Right renal pelvis (tissue), 4 donors: ENCODE results near the gene VDR. TPM values are rescaled to one million over a fixed set of nuclear protein-coding genes. Genes with fewer than 3 reads are reported as not detected.

ENCODE experiments used
- DNase-seq, 4 donors: peaks; one replicate each; pipeline ENCODE4 v3.0.0-alpha.2; 2013; ENCODE audit warnings: low read depth in 4 of 4, low spot score in 3 of 4, missing footprints in 1 of 4
- polyA plus RNA-seq, 4 donors: library from polyadenylated mRNA; unstranded; fragments of 120-200 nt; gene quantifications; one replicate each; pipeline ENCODE4 v1.2.1, GENCODE V29; 2013; ENCODE audit not compliant: insufficient read length in 4 of 4

VDR gene
- polyA plus RNA-seq, 4 donors: 3.5 to 5.8 (median 4.0) TPM

- no peak for DNase-seq
These were observed 26.4 kb upstream of the VDR start for GRCh38 chr12:47931187-47931586.

DNA sequence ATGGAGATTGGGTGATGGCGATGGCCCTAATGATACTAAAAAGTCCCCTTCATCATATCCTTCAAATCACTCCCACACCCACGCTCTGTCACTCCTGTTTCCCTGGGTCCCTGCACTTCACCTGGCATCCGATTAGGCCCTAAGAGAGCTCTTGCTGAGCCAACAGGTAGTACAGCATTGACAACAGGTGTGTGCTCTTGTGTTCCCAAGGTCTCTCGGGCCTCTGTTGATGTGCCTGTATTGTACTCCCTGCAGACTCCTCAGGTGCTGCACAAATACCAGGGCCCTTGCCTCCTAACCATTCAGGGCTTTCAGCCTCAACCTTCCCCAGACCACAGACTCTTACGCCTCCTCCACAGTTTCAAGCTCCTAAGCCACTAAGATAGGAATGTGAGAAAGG, 25.8 kb upstream of the VDR start:
- no peak for DNase-seq

DNA sequence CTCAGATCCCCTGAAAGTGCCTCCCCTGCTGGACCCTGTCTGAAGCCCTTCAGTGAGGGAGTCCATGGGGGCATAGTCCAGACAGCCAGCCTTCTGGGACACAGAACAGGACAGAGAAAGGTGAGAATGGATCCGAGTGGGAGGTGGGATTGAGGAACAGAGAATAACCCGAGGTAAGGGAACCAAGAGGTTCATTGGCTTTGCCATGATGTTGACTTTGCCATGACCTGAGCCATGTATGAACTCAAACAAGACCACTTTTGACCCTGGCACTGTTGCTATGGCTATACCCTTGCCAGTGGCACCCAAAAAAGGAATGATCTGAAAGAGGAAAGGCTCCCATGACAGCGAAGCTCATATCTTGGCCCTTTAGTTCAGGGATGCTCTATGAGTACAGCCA, 22.6 kb upstream of the VDR start:
- DNase-seq: no peak

GRCh38 chr12:47921907-47922306, 17.1 kb upstream of the VDR start:
- no peak for DNase-seq

DNA sequence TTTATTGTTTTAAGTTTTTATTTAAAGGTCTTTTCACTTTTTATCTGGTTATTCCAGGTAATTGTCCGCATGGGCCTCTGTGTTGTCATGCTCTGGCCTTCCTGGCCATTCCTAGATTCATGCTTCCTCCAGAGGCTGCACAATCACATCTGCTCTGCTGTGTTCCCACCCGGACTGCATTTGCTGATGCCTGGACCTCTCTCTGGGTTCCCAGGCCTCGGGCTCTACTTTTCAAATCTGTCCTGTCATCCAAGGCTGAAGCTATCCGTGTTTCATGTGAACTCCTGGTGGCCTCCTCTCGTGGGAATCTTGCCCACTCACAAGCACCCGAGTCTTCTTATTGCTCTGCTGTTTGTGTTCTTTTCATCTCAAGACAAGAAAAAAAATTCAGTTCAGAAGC, 16.1 kb upstream of the VDR start:
- DNase-seq: no peak

DNA sequence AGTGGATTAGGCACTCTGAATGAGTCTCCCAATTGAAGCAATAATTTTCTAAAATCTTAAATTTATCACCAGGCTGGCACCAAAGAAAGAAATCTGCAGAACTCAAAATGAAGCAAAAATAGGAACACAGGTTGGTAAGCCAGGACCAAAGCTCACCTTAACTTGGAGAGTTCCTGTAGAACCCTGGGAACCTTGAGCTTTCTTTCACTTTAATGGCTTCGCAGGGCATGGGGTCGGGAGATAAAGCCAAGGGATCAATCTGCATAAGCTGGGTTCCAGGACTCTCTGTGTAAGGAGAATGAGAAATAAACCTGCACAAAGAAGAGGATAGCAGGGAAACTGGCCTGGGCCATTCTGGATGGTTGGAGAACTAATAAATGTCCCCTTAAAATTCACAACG, 8.3 kb upstream of the VDR start:
- DNase-seq: no peak

DNA sequence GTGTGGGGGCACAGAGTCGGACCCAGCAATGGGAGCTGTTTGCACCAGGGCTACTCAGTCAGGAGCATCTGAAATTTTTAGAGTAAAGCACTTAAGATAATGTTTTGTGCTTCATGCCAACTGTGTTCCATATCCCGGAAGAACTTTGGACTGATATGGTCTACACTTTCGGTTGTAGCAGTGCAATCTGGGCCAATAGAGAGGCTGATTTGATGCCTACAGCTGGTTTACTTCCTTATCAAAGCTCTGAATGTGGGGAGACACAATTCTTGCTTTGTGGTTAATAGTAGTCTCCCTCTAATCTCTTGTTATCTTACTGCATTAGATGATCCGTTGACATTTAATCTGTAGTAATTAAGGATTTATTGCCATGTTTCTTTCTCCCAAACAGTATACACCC, 7.8 kb upstream of the VDR start:
- no peak for DNase-seq

DNA sequence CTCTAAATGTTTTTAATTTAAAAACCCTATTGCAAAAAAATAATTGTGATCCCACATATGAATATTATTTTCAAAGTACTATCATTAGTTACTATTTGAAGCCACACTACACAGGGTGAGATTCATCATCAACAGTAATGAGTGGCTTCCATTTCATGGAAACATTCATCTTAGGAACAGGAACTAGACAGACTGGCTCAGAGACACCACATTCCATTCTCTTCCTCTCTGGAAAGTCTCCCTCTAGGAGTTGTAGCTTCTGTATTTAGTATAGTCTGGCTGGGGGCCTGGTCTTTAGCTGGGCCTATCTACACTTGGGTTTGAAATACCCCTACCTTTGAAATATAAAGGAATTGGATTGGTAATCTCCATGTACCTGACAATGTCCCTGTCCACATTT, 6.2 kb upstream of the VDR start:
- no peak for DNase-seq

DNA sequence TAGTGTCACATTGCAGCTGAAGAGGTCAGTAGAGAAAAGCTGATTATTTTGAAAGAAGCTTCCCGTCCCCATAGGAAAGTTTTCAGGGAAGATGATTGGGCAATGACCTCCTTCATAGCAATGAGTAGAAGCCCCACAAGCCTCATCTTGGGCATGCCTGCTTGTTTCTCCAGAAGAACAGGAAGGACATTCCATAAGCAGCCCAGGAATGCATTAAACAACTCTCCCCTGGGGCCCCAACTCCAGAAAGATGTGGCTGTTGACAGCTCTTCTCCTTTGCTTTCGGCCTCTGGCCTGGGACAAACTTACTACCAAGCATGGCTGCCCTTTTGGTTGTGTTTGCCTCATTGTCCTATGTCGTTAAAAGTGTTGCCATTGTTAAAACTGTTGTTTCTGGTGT, 5.7 kb upstream of the VDR start:
- DNase-seq: no peak

DNA sequence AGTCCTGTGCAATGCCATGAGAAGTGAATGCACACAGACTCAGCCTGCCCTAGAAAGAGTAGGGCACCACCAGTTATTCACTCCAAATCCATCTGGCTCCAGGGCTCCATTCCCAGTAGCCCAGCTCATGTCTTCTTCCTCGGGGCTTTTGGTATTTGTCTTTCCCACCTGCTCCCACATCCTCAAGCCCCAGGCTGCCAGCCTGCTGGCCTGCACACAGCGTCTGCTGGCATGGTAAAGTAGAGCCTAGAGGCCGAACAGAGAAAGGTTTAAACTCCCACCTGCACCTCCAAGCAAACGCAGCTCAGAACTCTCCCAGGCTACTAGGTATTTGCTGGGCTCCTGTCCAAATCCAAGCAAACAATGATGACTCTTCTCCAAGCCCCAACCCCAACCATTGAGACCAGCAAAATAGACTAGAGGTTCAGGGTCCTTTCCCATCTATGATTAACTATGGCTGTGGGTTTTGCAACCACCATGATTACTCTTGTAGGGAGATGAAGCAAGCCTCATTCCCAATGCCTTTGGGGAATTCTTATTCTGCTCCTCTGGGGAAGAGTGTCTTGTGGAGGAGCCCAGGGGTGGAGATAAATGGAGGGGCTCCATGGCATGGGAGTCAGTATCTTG, 5.2 kb upstream of the VDR start:
- no peak for DNase-seq

DNA sequence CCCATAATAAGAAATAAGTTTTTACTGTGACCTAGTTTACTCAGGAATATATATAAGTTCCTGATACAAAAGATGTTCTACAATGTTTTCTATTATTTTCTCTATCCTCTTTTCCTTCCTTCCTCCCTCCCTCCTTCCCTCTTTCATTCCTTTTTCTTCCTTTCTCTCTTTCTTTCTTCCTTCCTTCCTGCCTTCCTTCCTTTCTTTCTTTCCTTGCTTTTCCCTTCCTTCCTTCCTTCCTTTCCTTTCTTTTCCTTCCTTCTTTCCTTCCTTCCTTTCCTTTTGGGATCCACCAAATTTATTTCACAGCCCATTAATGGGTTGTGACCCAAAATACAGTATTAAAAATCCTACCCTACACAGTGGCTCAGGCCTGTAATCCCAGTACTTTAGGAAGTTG, 3.9 kb upstream of the VDR start:
- no peak for DNase-seq

DNA sequence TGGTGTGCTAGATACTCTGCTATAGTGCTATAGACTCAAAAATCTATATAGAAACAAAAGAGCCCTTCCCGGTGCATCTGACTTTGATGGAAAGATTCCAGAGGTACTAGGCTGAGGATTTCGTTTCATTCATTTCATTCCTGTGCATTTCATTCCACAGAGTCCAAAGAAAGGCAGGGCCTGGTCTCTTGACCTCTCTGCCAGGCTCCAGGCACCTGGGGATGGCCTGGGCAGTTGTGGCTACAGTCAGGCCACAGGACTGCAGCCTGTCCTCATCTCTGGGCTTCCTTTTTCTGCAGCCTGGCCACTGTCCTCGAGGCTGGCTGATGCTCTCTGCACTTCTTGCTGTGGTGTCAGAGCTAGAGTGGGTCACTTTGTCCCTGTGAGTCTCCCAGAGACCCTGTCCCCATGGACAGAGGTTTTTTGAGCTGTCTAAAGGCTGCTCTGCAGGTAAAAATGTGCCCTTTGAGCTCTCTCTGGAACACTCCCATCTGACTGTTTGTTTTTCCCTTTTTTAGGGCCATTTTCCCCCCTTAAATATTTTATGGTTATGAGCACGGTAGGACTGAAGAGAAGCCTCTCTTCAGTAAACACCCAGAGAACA, 3.2 kb upstream of the VDR start:
- no peak for DNase-seq

DNA sequence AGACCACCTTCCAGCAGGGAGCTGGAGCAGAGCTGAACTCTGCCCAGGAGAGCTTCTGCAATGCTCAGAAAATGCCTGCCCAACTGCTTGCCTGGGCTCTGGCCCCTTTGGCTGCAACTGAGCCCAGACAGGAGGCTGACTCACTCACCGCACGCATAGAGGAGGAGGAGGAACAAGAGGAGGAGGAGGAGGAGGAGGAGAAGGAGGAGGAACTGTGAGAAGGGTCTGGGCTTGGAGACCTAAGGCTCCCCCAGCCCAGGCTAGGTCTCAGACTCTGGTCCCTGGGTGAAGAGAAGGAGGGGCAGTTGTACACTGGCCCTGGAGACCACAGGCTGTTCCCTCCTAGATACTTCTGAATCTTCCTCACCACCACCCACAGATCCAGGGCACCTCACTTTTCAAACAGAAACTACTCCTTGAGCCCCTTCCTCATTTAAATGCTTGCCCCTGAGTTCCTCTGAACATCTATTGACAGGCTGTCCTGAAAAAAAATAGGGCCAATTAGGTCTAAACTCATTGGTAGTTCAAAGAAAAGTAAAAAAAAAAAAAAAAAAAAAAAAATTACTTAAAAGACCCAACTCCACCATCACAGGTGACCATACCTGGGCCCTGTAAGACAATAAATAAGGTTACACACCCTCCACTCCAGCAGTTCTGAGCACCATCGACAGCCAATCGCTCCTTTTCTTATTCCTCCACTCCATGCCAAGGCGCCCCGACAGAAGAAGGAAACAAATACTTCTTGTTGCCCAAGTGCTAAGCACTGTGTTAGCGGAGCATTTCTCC, 674 bp downstream of the VDR start:
- no peak for DNase-seq

DNA sequence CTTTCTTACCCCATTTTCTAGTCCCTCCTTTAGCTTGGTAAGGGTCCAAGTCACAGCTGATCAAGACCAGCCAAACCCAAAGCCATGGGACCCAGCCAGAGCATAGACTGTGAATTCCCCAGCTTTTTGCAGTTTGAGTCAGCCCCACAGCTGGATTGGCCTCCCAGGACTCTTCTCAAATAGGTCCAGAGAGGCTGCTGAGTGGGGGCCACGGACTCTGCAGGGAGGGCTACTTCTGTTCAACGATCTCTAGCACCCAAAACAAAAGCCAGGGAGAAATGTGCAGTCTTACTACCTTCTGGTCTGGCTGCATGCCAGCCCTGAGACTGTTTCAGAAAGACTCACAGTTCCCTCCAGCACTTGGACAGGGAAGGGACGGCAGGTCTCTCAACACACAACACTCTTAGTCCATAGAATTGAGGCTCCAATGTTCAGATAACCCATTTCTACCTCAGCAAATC, 1.6 kb downstream of the VDR start:
- no peak for DNase-seq

DNA sequence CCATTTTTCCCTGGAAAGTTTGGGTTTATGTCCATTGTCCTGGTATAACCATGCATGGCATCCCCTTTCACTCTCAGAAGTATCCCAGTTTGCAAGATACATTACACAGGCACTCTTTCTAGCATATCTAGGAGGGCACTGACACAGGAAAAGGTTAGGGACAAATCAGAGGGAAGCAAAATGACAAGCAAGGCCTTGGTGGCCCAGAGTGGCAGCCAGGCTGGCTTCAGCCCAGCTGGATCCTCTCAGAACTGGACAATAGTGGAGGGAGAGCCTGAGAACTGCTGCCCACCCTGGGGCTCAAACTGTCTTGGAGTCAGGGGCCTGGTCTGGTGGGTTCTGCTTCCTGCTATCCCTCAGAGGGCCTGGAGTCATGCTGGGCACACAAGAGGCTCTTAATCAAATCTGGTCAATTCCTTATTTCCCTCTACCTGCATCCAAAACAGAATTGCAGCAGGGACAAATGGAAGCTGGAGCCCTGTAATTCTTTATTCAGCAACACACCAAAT, 2.6 kb downstream of the VDR start:
- no peak for DNase-seq

DNA sequence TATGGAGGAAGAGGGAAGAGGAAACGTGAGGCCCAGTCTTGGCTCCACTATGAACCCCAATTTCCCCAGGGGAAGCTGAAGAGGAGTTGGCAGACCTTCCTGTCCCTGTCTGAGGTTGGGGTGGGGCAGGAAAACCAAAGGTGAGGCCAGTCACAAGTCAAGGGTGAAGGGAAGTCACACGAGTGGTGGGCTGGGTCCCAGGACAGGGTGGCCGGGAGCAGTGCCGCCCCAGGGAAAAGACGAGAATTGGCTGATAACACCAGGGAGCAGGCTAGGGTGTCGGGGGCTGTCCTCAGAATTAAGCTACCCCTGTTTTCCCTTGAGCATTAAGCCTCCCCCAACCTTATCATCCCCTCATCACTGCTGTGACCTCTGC, 3.1 kb downstream of the VDR start:
- DNase-seq: no peak

DNA sequence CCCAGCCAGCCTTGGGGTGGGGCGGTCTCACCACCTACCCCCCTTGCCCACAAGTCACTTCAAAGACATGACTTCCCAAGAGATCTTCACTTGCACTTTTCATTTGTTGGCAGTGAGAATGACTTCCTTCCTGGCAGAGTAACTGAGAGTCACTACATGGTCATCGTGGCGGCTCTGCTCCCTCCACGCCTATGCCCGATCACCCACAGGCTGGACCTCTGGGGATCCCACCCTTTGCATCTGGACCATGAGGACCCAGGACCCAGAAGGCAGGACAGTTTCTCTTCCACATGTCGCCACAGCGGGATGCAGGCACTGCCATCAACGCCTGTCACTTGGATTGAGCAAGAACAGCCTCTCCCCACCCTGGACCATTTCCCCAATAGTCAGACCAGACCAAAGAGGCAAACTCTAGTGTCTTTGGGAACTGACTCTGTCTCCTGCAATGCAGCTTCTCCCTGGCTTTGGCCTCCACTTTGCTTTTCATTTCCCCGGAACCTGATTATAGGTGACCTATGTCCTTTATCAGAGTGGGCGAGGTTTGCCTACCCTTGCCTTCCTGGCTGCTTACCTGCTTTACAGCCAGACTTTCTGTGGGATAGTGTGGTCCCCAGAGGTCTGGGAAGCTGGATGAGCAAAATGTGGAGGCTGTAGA, 3.6 kb downstream of the VDR start:
- no peak for DNase-seq

GRCh38 chr12:47900131-47901062, 4.4 kb downstream of the VDR start:
- no peak for DNase-seq

DNA sequence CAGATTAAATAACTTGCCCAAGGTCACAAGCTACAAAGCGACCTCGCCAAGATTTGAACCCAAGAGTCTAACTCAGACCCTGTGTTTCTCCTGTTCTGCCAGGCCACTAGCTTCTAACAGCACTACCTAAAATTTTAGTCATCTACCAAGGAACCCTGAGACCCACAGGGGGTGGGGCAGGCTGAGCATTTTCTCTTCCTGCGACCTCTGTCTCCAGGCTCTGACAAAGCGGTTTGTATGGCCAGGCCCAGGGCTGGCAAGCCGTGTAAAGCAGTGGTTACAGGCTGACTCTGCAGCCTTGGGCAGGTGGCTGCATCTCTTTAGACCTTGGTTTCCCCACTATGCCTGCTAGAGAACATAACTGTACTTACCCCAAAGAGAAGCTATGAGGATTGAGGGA, 5.3 kb downstream of the VDR start:
- no peak for DNase-seq

DNA sequence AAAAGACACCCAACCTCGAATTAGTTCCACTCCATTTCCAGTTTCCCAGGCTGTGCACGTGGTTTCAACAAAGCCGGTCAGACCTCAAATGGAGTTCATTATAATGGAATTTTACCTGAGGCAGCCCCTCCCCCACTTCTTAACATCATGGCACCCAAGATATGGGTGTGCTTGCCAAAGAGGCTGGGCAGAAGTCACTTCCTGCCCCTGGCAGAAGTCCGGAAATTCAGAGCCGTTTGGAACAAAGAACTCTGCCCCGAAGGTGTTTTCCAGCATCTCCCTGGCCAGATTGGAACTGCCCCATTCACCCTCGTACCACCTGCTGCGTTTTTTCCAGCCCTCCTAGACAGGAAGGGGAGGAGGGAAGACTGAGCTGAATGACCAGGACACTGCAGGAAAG, 8.2 kb downstream of the VDR start:
- DNase-seq: no peak
